GM23338 (cell line): Measurements from ENCODE around the gene TST. TPM values are rescaled to one million over a fixed set of nuclear protein-coding genes. Genes with fewer than 3 reads are reported as not detected.

ENCODE experiments used
- ATAC-seq: fragments of 200-7000 bp; cut with Tn5 transposase; 3 replicates; pipeline ENCODE4 v1.9.1; 2020
- DNase-seq: peaks from one replicate; pipeline ENCODE4 v3.0.0-alpha.2; 2015; ENCODE audit warnings: low spot score
- H2AFZ ChIP-seq: fragments of 200-600 bp; sonication (generic); 2 replicates; pipeline ENCODE4 v1.8.0; 2016; ENCODE audit warnings: antibody characterized with exemption, mild to moderate bottlenecking, moderate library complexity
- H3F3A ChIP-seq: fragments of 200-600 bp; sonication (generic); replicated peaks from 2 replicates; pipeline ENCODE4 v1.8.0; 2017; ENCODE audit warnings: antibody characterized with exemption, mixed run types, low read depth
- H3K27ac ChIP-seq: fragments of 200-600 bp; sonication (generic); 2 replicates; pipeline ENCODE4 v1.6.1; 2016; ENCODE audit warnings: low read depth
- H3K27me3 ChIP-seq: fragments of 200-600 bp; sonication (generic); 2 replicates; pipeline ENCODE4 v1.8.0; 2016; ENCODE audit warnings: mild to moderate bottlenecking, mixed run types, moderate library complexity; ENCODE audit not compliant: insufficient read depth
- H3K36me3 ChIP-seq: fragments of 200-600 bp; sonication (generic); 2 replicates; pipeline ENCODE4 v1.8.0; 2016; ENCODE audit warnings: mild to moderate bottlenecking; ENCODE audit not compliant: insufficient read depth
- H3K4me1 ChIP-seq: fragments of 200-600 bp; sonication (generic); 2 replicates; pipeline ENCODE4 v1.8.0; 2016; ENCODE audit warnings: mild to moderate bottlenecking, moderate library complexity; ENCODE audit not compliant: insufficient read depth
- H3K4me2 ChIP-seq: fragments of 200-600 bp; sonication (generic); 2 replicates; pipeline ENCODE4 v1.7.1; 2017; ENCODE audit warnings: mixed run types
- H3K4me3 ChIP-seq: fragments of 200-600 bp; sonication (generic); 2 replicates; pipeline ENCODE4 v1.6.1; 2016; ENCODE audit warnings: mixed run types
- H3K79me2 ChIP-seq: fragments of 200-600 bp; sonication (generic); replicated peaks from 2 replicates; pipeline ENCODE4 v1.8.0; 2017; ENCODE audit warnings: mild to moderate bottlenecking; ENCODE audit not compliant: insufficient read depth
- H3K9me2 ChIP-seq: fragments of 200-600 bp; sonication (generic); 2 replicates; pipeline ENCODE4 v1.8.0; 2017; ENCODE audit not compliant: insufficient read depth
- H4K20me1 ChIP-seq: fragments of 200-600 bp; sonication (generic); replicated peaks from 2 replicates; pipeline ENCODE4 v1.8.0; 2017; ENCODE audit warnings: mild to moderate bottlenecking; ENCODE audit not compliant: insufficient read depth
- H3K27ac Mint-ChIP-seq: 2 replicates; pipeline ENCODE4 v1.8.0; 2020; ENCODE audit warnings: inconsistent platforms, mild to moderate bottlenecking, moderate library complexity, mixed read lengths
- H3K27me3 Mint-ChIP-seq: 3 replicates; pipeline ENCODE4 v1.8.0; 2022; ENCODE audit warnings: low read depth, mild to moderate bottlenecking, moderate library complexity, mixed read lengths, inconsistent platforms; ENCODE audit not compliant: insufficient read depth, poor library complexity
- H3K36me3 Mint-ChIP-seq: 3 replicates; pipeline ENCODE4 v1.8.0; 2021; ENCODE audit warnings: low read depth, mild to moderate bottlenecking, inconsistent platforms, moderate library complexity, mixed read lengths
- H3K4me1 Mint-ChIP-seq: 3 replicates; pipeline ENCODE4 v1.8.0; 2020; ENCODE audit warnings: mild to moderate bottlenecking, inconsistent platforms, mixed read lengths
- H3K4me3 Mint-ChIP-seq: 3 replicates; pipeline ENCODE4 v1.8.0; 2021; ENCODE audit warnings: moderate library complexity, mild to moderate bottlenecking, inconsistent platforms, mixed read lengths
- H3K9me3 Mint-ChIP-seq: 3 replicates; pipeline ENCODE4 v1.8.0; 2020; ENCODE audit warnings: moderate library complexity, mild to moderate bottlenecking, inconsistent platforms, mixed read lengths
- CREB1 ChIP-seq: fragments of 250-450 bp; sonication (Bioruptor Pico); IDR thresholded peaks from 2 replicates; pipeline ENCODE4 v1.5.0; 2020; ENCODE audit warnings: low read depth, mild to moderate bottlenecking, moderate library complexity
- CTCF ChIP-seq, 2 experiments: fragments of 200-600 bp in 1 of 2; sonication (generic) in 1 of 2; conservative IDR thresholded peaks; 2 replicates each; pipeline versions ENCODE4 v1.5.1 to v1.6.1; 2016 to 2017; ENCODE audit warnings: antibody characterized with exemption in 2 of 2, low read depth in 2 of 2, mild to moderate bottlenecking in 2 of 2, moderate library complexity in 1 of 2
- EZH2 ChIP-seq: fragments of 200-600 bp; sonication (generic); IDR thresholded peaks from one replicate; pipeline ENCODE4 v1.8.0; 2017; ENCODE audit warnings: antibody characterized with exemption, mild to moderate bottlenecking, low read depth; ENCODE audit not compliant: unreplicated experiment
- EZH2phosphoT487 ChIP-seq: fragments of 200-600 bp; sonication (generic); IDR thresholded peaks from one replicate; pipeline ENCODE4 v1.8.1; 2018; ENCODE audit warnings: antibody characterized with exemption; ENCODE audit not compliant: unreplicated experiment
- JUNB ChIP-seq: IDR thresholded peaks from one replicate; pipeline ENCODE4 v1.6.1; 2016; ENCODE audit warnings: antibody characterized with exemption; ENCODE audit not compliant: unreplicated experiment
- NANOG ChIP-seq: IDR thresholded peaks from 2 replicates; pipeline ENCODE4 v1.6.1; 2016; ENCODE audit warnings: antibody characterized with exemption, borderline replicate concordance
- STAT1 ChIP-seq: IDR thresholded peaks from one replicate; pipeline ENCODE4 v1.6.1; 2016; ENCODE audit warnings: antibody characterized with exemption; ENCODE audit not compliant: unreplicated experiment
- ZNF331 ChIP-seq: fragments of 250-450 bp; sonication (Bioruptor Pico); IDR thresholded peaks from 2 replicates; pipeline ENCODE4 v1.5.0; 2020; ENCODE audit warnings: low read depth, mild to moderate bottlenecking, moderate library complexity
- ZNF462 ChIP-seq: fragments of 250-450 bp; sonication (Bioruptor Pico); IDR thresholded peaks from 2 replicates; pipeline ENCODE4 v1.5.0; 2020; ENCODE audit warnings: mild to moderate bottlenecking, moderate library complexity
- polyA plus RNA-seq: library from polyadenylated mRNA; unstranded; fragments of >200 nt; fragmentation: Nextera tagmentation; extraction: Ambion mirVana; gene quantifications from 2 replicates; pipeline ENCODE4 v1.2.1, GENCODE V29; 2016
- total RNA-seq: library from RNA; depleted of rRNA; stranded (reverse); fragments of >200 nt; shearing (Covaris generic); gene quantifications from 2 replicates; pipeline ENCODE4 v1.2.3, GENCODE V29; 2014

TST gene
- total and polyA plus RNA-seq, 2 experiments from 2014 or later: 14.6 to 32.7 TPM

- DNase-seq (no peak), ATAC-seq (no peak)
- Histone ChIP-seq H3K27ac (no peak overlapping the region), H3K79me2 (no peaks in the 10 kb centered on the region), H3K4me1 (no peaks in the 10 kb centered on the region; the same call in 1 of the 2 replicates), H2AFZ (no peak overlapping the region), H3K36me3 (no peaks in the 10 kb centered on the region), H3K9me2 (no peaks in the 10 kb centered on the region), H3K27me3 (no peaks in the 10 kb centered on the region), H4K20me1 (no peaks in the 10 kb centered on the region), H3K4me2 (no peak overlapping the region), H3K4me3 (no peak overlapping the region), H3F3A (no peaks in the 10 kb centered on the region)
- TF ChIP-seq EZH2 (no peak), ZNF331 (no peak), ZNF462 (CRISPR knock-in tag) (no peak), CREB1 (CRISPR knock-in tag) (no peak), JUNB (no peak), STAT1 (no peak), CTCF (conservative IDR thresholded peaks at IDR 0.05; ENCODE audit: low read depth in 2 of 2) (no peak), EZH2phosphoT487 (no peak), NANOG (no peak)
- peaks cover 11% of the 10 kb centered on the region for H3K27me3 Mint-ChIP-seq
- peaks cover 23% of the 10 kb centered on the region for H3K4me1 Mint-ChIP-seq
- H3K9me3 Mint-ChIP-seq: no peaks in the 10 kb centered on the region; the same call in 2 of the 3 replicates
- H3K4me3 Mint-ChIP-seq: no peak overlapping the region
- H3K36me3 Mint-ChIP-seq: no peaks in the 10 kb centered on the region
- H3K27ac Mint-ChIP-seq: no peak overlapping the region
Measured at GRCh38 chr22:37039466-37039865, 20.2 kb upstream of the TST start.
